Trophoblast cell (in vitro differentiated cells and primary cell): Measurements from ENCODE around the gene BLOC1S4.

Experiments
- DNase-seq, 2 donors: peaks; one replicate each; pipeline ENCODE4 v3.0.0-alpha.2; 2016
- H2AFZ ChIP-seq: 2 replicates; pipeline ENCODE4 v1.6.1; 2013; ENCODE audit warnings: low read length, moderate library complexity, mild to moderate bottlenecking; ENCODE audit not compliant: insufficient read depth, poor library complexity
- H2AK5ac ChIP-seq: 2 replicates; pipeline ENCODE4 v1.6.1; 2013; ENCODE audit warnings: mild to moderate bottlenecking, low read length
- H2BK120ac ChIP-seq: 2 replicates; pipeline ENCODE4 v1.6.1; 2013; ENCODE audit warnings: low read length, mild to moderate bottlenecking, moderate library complexity; ENCODE audit not compliant: insufficient read depth, poor library complexity
- H2BK12ac ChIP-seq: 2 replicates; pipeline ENCODE4 v1.6.1; 2013; ENCODE audit warnings: mild to moderate bottlenecking, low read length, moderate library complexity
- H2BK5ac ChIP-seq: 2 replicates; pipeline ENCODE4 v1.6.1; 2013; ENCODE audit warnings: low read length, low read depth, moderate library complexity, mild to moderate bottlenecking; ENCODE audit not compliant: poor library complexity
- H3K14ac ChIP-seq: 2 replicates; pipeline ENCODE4 v1.6.1; 2013; ENCODE audit warnings: mild to moderate bottlenecking, low read length
- H3K18ac ChIP-seq: 2 replicates; pipeline ENCODE4 v1.6.1; 2013; ENCODE audit warnings: mild to moderate bottlenecking, low read length
- H3K23ac ChIP-seq: 2 replicates; pipeline ENCODE4 v1.6.1; 2013; ENCODE audit warnings: low read length
- H3K27ac ChIP-seq: 2 replicates; pipeline ENCODE4 v1.5.1; 2013; ENCODE audit warnings: low read depth, mild to moderate bottlenecking, inconsistent platforms, low read length, moderate library complexity
- H3K27me3 ChIP-seq: 2 replicates; pipeline ENCODE4 v1.6.1; 2013; ENCODE audit warnings: inconsistent platforms, mild to moderate bottlenecking, low read length, moderate library complexity; ENCODE audit not compliant: insufficient read depth
- H3K36me3 ChIP-seq, 2 experiments: 1 replicate in 1 of 2; 2 replicates in 1 of 2; pipeline ENCODE4 v1.6.1; 2013; ENCODE audit warnings: low read length in 2 of 2, mild to moderate bottlenecking in 2 of 2, moderate library complexity in 1 of 2; ENCODE audit not compliant: insufficient read depth in 2 of 2, control insufficient read depth in 1 of 2
- H3K4ac ChIP-seq: 2 replicates; pipeline ENCODE4 v1.6.1; 2013; ENCODE audit warnings: low read depth, mild to moderate bottlenecking, low read length, moderate library complexity
- H3K4me1 ChIP-seq, 2 experiments: 1 replicate in 1 of 2; 2 replicates in 1 of 2; pipeline ENCODE4 v1.6.1; 2013; ENCODE audit warnings: low read length in 2 of 2, mild to moderate bottlenecking in 2 of 2, moderate library complexity in 1 of 2; ENCODE audit not compliant: insufficient read depth in 2 of 2, control insufficient read depth in 1 of 2
- H3K4me2 ChIP-seq: 2 replicates; pipeline ENCODE4 v1.6.1; 2013; ENCODE audit warnings: inconsistent platforms, mild to moderate bottlenecking, low read length, moderate library complexity
- H3K4me3 ChIP-seq: 2 replicates; pipeline ENCODE4 v1.5.1; 2013; ENCODE audit warnings: mild to moderate bottlenecking, low read depth, low read length, inconsistent platforms
- H3K79me1 ChIP-seq: one replicate; pipeline ENCODE4 v1.6.1; 2013; ENCODE audit warnings: low read length
- H3K79me2 ChIP-seq: 2 replicates; pipeline ENCODE4 v1.6.1; 2013; ENCODE audit warnings: low read length, mild to moderate bottlenecking; ENCODE audit not compliant: control insufficient read depth, insufficient read depth, poor library complexity
- H3K9ac ChIP-seq: 2 replicates; pipeline ENCODE4 v1.6.1; 2013; ENCODE audit warnings: mild to moderate bottlenecking, low read length
- H3K9me3 ChIP-seq: 2 replicates; pipeline ENCODE4 v1.6.1; 2013; ENCODE audit warnings: low read depth, mild to moderate bottlenecking, control low read depth, inconsistent platforms, low read length; ENCODE audit not compliant: insufficient read depth
- H4K12ac ChIP-seq: 2 replicates; pipeline ENCODE4 v1.6.1; 2013; ENCODE audit warnings: low read depth, mild to moderate bottlenecking, low read length, moderate library complexity
- H4K8ac ChIP-seq: 2 replicates; pipeline ENCODE4 v1.6.1; 2013; ENCODE audit warnings: low read depth, mild to moderate bottlenecking, low read length, moderate library complexity
- H4K91ac ChIP-seq: one replicate; pipeline ENCODE4 v1.6.1; 2013; ENCODE audit warnings: low read depth, mild to moderate bottlenecking, low read length, moderate library complexity
- WGBS: extraction: QIAGEN DNeasy Blood & Tissue Kit; methylation state at CpG from one replicate; pipeline ENCODE4 v1.1.7; 2013; ENCODE audit warnings: missing lambda C conversion rate; ENCODE audit not compliant: insufficient read length, insufficient coverage; ENCODE audit errors: extremely low coverage; 5-methylcytosine and 5-hydroxymethylcytosine counted together

Gene BLOC1S4

DNA sequence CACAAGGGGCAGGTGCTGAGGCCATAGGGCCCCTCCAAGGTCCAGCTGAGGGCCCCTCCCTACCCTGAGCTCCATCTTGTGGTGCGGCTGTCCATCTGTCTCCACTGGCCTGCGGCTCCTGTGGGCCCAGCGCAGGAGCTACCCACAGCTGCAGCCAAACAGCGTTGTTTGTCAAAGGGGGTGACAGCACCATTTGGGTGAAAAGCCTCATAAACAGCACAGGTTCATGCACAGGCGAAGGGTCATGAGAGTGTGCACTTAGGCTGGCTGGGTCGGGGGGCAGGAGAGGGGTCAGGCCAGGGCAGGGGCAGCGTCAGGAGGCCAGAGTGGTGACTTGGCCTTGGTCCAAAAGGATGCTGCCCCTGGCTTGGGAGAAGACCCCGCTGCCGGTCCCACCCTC lies 32.3 kb downstream of the BLOC1S4 start:
- H2BK120ac ChIP-seq, result no peak overlapping the region
- H3K4me1 ChIP-seq, result peaks cover 4 to 22% of the 10 kb centered on the region in 2 experiments
- H3K79me1 ChIP-seq, result peaks cover 5% of the 10 kb centered on the region
- no peak overlapping the region for H3K4ac ChIP-seq
- H3K23ac ChIP-seq, result no peak overlapping the region
- H3K18ac ChIP-seq, result no peak overlapping the region
- H3K9ac ChIP-seq, result no peak overlapping the region
- no peak overlapping the region for H2BK12ac ChIP-seq
- WGBS, result no CpG with 5 or more reads among the region's 9 CpGs
- H2AFZ ChIP-seq, result no peak overlapping the region
- no peaks in the 10 kb centered on the region for H3K27me3 ChIP-seq
- H3K14ac ChIP-seq, result no peak overlapping the region
- no peak overlapping the region for H4K91ac ChIP-seq
- no peak overlapping the region for H3K4me2 ChIP-seq
- no peaks in the 10 kb centered on the region for H3K9me3 ChIP-seq
- H3K36me3 ChIP-seq, result no peaks in the 10 kb centered on the region
- H3K4me3 ChIP-seq, result no peak overlapping the region
- DNase-seq, result no peak
- H4K8ac ChIP-seq, result no peak overlapping the region
- no peak overlapping the region for H2BK5ac ChIP-seq
- H3K27ac ChIP-seq, result no peak overlapping the region
- no peak overlapping the region for H4K12ac ChIP-seq
- H3K79me2 ChIP-seq, result no peaks in the 10 kb centered on the region
- no peak overlapping the region for H2AK5ac ChIP-seq

DNA sequence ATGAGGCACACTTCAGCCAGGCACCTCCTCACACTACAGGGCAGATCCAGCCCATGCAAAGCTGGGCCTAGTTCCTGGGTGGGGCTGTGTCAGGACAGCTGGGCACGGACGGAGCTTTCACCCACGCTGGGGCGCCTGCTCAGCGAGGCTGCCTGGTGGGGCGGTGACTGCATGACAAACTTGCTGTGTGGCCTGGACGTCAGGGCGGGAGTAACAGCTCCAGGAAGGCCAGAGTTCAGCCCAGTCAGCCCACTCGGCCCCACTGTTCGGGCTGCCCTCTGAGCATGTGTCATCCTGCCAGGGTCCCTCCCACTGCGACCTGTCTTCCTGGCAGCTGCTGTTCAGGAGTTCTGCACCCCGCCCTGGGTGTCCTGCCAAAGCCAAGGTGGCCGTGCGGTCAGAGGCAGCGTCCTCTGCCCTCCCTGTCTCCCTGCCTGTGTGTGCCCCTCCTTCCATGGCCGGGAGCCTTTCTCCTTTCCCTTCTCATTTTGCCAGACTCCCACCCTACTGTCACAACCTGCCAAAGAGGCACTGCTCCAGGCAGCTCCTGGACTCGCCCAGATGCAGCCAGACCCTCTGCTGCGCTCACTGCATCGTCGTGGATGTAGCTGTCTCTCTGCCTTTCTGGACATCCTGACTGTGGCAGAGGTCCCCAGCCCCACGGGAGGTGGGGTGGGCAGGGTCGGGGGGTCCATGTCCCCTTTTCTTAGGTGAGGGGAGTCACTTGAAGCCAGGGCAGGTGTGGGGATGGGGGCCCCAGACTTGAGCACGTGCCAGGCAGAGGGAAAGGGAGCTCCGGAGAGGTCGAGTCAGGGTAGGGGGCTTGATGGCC lies 33.6 kb downstream of the BLOC1S4 start:
- Histone ChIP-seq H3K27ac (no peak overlapping the region), H4K91ac (peak overlapping the region; percentile 20), H3K36me3 (no peaks in the 10 kb centered on the region), H4K12ac (no peak overlapping the region), H3K4me2 (no peak overlapping the region), H3K4me3 (peak overlapping the region; percentile 2), H2AFZ (no peak overlapping the region), H3K4ac (no peak overlapping the region), H3K23ac (no peak overlapping the region), H3K9ac (no peak overlapping the region), H3K18ac (no peak overlapping the region), H3K79me1 (peaks cover 5% of the 10 kb centered on the region), H2BK12ac (no peak overlapping the region), H2BK5ac (no peak overlapping the region), H3K14ac (peak overlapping the region; percentile 20), H3K4me1 (peaks cover 4 to 23% of the 10 kb centered on the region in 2 experiments), H2AK5ac (peak overlapping the region; percentile 3), H2BK120ac (no peak overlapping the region), H4K8ac (no peak overlapping the region), H3K79me2 (no peaks in the 10 kb centered on the region), H3K27me3 (no peaks in the 10 kb centered on the region), H3K9me3 (no peaks in the 10 kb centered on the region)
- DNase-seq, result peak; percentile 76 to 80
- WGBS, result no CpG with 5 or more reads among the region's 25 CpGs

DNA sequence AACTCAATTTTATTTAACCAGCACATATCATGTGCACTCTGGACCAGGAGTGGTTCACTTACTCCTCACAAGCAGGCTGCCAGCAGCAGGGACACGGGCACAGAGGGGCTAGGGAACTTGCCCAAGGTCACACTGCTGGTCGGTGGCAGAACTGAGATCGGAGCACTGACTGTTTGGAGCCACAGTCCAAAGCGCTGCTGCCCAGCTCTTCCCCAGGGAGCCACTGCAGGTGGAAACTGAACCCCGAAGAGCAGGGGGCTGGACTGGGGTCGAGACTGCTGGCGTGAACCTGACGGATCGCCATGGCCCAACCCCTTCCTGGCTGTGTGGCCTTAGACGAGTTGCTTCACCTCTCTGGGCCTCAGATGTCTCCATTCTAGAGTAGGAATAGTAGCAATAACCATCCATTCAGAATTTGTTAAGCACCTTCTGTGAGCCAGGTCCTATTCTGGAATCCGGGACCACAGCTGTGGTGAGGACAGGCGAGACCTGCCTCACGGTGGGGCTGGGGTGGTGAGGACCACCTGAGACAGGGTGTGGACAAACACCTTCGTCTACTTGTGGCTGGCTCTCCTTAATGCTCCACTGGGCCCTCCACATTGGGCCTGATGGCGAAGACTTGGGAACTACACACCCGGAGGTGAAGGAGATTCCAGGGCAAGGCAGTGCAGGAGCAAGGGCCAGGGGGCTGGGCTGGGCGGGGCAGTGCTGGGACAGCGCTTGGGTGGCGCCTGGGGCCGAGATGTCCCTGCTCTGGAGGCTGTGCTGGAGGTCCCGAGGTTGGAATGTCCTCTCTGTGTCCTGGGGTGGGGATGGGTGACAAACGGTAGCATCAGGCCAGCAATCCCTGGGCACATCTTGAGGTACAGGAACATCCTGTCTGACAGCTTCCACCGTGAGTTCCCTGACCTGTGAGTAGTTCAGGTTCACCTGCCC lies 34.6 kb downstream of the BLOC1S4 start:
- Histone ChIP-seq H3K27ac (no peak overlapping the region), H3K9me3 (no peaks in the 10 kb centered on the region), H2AK5ac (peak overlapping the region; percentile 15), H3K18ac (no peak overlapping the region), H3K27me3 (no peaks in the 10 kb centered on the region), H2BK12ac (no peak overlapping the region), H3K23ac (no peak overlapping the region), H3K79me2 (no peaks in the 10 kb centered on the region), H3K9ac (no peak overlapping the region), H3K4me1 (peaks cover 4 to 25% of the 10 kb centered on the region in 2 experiments), H3K36me3 (no peaks in the 10 kb centered on the region), H4K8ac (no peak overlapping the region), H2BK5ac (peak overlapping the region; percentile 8), H3K4me2 (no peak overlapping the region), H4K91ac (peak overlapping the region; percentile 4), H4K12ac (no peak overlapping the region), H3K4me3 (no peak overlapping the region), H3K4ac (no peak overlapping the region), H2AFZ (no peak overlapping the region), H3K79me1 (peaks cover 5% of the 10 kb centered on the region), H3K14ac (peak overlapping the region; percentile 23), H2BK120ac (peak overlapping the region; percentile 0)
- DNase-seq, result peak; percentile 78 to 83
- WGBS, result no CpG with 5 or more reads among the region's 23 CpGs

DNA sequence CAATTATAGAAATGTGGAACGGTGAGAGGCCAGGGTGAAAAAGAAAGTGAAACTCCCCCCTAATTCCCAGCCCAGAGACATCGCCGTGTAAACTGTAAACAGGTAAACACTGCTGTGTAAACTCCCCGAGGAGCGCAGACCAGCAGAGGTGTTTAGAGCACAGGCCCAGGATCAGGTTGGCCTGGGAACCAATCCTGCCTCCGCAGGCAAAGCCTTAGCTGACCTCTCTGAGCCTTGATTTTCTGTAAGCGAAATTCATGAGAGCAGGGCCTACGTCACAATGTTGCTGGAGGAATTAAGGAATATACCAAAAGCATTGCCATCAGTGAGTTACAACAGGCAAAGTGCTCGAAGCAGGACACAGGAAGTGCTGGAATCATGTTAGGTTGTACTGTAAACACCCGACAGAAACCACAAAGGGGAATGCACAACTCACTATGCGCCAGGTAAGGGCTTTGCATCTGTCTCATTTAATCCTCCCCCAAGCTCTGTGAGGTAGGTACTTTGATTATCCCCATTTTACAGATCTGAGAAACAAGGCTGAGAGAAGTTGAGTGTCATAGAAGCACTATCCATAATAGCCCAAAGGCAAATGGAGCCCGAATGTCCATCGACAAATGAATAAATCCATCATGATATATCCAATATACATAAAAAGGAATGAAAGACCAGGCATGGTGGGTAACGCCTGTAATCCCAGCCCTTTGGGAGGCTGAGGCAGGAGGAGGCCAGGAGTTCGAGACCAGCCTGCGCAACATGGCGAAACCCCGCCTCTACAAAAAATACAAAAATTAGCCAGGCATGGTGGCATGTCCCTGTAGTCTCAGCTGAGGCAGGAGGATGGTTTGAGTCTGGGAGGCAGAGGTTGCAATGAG lies 35.9 kb downstream of the BLOC1S4 start:
- H3K9me3 ChIP-seq, result no peaks in the 10 kb centered on the region
- no peak overlapping the region for H3K4me2 ChIP-seq
- H2BK12ac ChIP-seq, result peak overlapping the region; percentile 32
- H2BK120ac ChIP-seq, result peak overlapping the region; percentile 56
- H3K36me3 ChIP-seq, result no peaks in the 10 kb centered on the region
- H3K79me2 ChIP-seq, result no peaks in the 10 kb centered on the region
- peak overlapping the region; percentile 30 for H2AFZ ChIP-seq
- no peak overlapping the region for H2AK5ac ChIP-seq
- no peak overlapping the region for H2BK5ac ChIP-seq
- no CpG with 5 or more reads among the region's 18 CpGs for WGBS
- no peak overlapping the region for H3K18ac ChIP-seq
- no peak overlapping the region for H4K12ac ChIP-seq
- peak overlapping the region; percentile 54 for H4K8ac ChIP-seq
- H3K14ac ChIP-seq, result no peak overlapping the region
- no peak overlapping the region for H3K23ac ChIP-seq
- H3K27me3 ChIP-seq, result no peaks in the 10 kb centered on the region
- no peak overlapping the region for H3K4me3 ChIP-seq
- H3K9ac ChIP-seq, result no peak overlapping the region
- DNase-seq, result peak in 1 of 2 donors; percentile 58
- H4K91ac ChIP-seq, result peak overlapping the region; percentile 20
- H3K4ac ChIP-seq, result no peak overlapping the region
- no peak overlapping the region for H3K27ac ChIP-seq
- peaks cover 4 to 25% of the 10 kb centered on the region in 2 experiments for H3K4me1 ChIP-seq
- peaks cover 5% of the 10 kb centered on the region for H3K79me1 ChIP-seq
